NCI-H1048 (cell line): ENCODE measurements around the gene FAM72A.
"Not testable (repeated sequence)": the region's sequence is repeated elsewhere in the genome, so short reads cannot be mapped to it uniquely, and the experiment has no call there.

Source experiments
- DNase-seq: peaks from one replicate; lab custom pipeline; 2025; lab: John Stamatoyannopoulos, UW

FAM72A gene

GRCh38 chr1:206215600-206216392, 13.2 kb upstream of the FAM72A start:
- DNase-seq = not testable (repeated sequence)

DNA sequence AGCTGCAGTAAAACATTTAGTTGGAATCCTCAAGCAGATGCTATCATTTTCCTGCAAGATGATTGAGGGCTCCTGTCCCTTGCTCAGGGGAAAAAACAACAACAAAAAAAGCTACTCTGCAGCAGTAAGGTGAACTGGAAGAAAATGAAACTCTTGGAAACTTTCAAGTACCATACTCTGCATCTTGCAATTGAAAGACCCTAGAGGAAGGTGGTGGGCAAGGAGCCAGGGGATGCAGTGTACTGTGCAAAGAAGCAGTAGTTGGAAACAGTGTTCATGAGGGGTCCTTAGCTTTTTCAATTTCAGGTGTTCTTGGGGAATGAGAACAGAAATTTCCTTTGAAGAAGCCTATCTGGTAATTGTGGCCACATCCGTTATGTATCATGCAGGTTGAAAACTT, 8.2 kb upstream of the FAM72A start:
- DNase-seq = not testable (repeated sequence)

GRCh38 chr1:206205569-206205968, 2.9 kb upstream of the FAM72A start:
- DNase-seq = not testable (repeated sequence)

DNA sequence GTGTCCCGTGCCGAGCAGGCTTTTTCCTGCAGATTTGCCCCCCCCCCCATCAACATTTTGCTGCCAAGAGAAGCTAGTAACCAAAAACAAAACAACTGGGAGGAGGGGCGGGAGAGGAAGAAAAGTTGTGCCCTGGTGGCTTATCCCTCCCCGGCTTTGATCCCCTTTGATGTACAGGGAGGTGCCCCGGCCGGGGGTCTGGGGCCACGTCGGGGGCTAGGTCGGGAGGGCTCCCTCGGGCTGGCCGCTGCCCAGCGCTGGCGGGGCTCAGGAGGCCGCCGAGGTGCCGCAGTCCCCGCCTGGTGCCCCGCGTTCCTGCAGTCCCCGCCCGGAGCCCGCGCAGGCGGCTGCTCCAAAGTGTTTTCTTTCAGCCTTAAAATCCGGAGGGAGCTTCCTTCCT, 2.2 kb upstream of the FAM72A start:
- not testable (repeated sequence) for DNase-seq

DNA sequence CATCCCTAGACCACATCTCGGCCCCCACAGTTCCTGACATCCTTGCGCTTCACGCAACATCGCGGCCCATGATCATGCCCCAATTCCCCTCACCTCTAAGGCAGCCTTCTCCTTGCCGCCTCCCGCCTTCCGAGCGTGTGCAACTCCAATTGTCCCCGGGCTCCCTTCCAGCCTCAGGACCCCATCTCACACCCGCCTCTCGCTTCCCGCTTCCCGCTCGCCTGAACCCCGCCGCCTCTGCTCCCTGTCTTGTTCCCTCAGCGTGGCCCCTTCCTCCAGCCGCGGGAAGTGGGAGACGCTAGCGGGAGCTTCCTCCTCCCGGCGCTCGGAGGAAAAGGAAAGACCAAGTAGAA, 1.5 kb upstream of the FAM72A start:
- not testable (repeated sequence) for DNase-seq

GRCh38 chr1:206203364-206204158, 922 bp upstream of the FAM72A start, which contains the start of gene SRGAP2:
Gene SRGAP2 (plus strand): TSS chr1:206203541. CDS start chr1:206205971, 2,430 bp downstream.
- DNase-seq = not testable (repeated sequence)

GRCh38 chr1:206196748-206197424, 5.8 kb downstream of the FAM72A start:
- not testable (repeated sequence) for DNase-seq

DNA sequence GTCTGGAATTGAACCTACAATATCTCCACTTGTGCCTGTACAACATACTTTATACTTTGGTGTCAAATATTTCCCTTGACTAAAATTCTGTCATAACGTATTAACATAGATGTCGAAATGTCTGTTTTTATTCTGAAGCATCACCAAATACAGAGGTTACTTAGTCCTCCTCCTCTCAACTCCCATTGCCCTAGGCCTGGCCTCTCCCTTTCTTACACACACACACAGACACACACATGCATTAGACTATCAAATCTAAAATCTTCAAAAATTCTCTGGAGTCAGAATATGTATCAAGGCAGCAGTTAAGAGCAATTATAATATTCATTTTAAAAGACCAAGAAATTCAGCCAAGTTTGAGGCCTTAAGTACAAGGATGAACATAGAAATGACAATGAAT, 7.5 kb downstream of the FAM72A start:
- not testable (repeated sequence) for DNase-seq

- DNase-seq = not testable (repeated sequence)
Observed at GRCh38 chr1:206186826-206187225, 15.8 kb downstream of the FAM72A start.

DNA sequence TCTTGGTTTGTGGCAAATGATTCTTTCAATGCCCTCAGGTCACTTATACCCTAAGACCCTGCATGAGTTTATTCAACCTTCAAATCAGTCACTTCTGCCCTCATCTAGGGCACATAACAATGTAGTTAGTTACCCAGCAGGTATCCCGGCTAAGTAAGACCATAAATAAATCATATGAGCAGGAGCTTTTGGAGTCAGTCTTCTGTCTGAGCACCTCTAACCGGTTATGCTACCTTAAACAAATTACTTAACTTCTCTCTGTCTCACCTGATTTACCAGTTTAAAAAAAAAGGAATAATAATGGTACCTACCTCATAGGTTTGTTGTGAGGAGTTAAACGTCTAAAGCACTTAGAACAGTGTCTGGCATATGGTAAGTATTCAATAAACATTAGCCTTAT, 16.9 kb downstream of the FAM72A start:
- DNase-seq = not testable (repeated sequence)

DNA sequence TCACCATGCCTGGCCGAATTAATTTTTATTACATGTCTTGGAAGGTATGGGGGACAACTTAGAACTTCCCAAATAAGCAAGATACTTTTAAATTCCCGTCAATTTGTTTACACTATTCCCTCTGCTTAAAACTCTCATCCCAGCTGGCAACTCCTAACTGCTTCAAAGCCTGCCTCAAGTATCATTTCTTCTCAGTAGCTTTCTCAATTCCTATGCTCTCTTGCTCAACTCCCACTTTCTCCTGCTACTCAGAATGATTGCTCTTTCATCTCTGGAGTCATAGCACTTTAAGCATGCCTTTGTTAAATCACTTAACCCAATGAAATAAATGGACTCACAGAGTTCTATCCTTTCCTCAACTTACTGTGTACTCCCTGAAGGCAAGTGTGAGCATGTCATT, 18.9 kb downstream of the FAM72A start:
- not testable (repeated sequence) for DNase-seq

DNA sequence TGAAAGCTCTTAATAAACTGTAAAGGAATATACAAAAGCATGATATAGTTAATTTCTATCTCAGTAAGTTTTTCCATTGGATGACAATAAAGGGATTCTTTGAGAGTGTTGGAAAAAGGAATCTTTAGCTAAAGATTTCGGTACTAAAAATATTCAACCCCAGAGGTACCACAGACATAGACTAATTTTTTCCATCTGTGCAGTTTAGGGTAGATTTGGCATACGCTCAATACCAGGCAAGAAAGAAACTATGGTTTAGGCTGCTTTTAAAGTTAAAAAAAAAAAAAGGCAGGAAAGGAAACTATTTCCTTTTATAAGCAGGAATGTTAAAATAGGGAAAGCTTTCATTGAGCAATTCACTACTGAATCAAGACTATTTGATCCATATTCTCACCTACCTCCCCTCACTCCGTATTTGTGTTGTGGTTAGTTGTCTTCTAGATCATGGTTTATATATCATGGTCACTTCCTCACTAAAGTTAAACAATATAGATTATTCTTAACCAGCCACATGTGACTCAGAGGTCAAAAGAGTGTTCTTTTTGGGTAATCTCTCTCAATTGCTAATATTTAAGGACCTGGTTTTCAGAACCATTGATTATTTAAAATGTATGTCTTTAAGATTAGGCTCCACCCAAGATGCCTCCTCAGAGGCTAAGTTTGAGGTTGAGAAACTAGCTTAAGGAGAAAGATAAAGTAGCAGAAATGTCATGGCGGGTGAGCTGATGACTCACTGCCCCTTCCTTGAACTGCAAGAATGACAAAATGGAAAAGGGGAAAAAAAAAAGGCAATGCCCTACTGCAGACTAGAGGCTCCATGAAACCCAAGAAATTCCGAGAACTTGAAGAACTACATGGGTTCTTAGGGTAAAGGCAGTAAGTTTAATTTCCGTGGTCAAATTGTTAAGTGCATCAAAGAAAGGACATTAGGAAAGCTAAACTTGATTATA, 20.0 kb downstream of the FAM72A start:
- not testable (repeated sequence) for DNase-seq

DNA sequence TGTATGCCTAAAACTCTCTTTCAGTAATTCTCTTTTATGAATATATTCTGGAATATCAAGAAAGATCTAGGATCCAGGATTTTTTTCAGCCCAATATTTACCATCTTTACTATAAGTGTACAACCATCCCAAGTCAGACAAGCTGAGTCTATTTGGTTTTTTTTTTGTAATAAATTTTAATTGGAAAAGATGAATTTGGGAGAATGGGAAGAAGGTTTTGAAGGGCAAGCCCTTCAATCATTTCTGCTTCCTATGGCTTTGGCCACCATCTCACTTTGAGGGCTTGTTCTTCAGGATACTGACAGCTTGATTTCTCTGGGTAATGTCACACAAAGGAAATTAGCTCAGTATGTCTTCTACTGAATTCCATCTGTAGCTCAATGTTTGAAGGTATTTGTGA, 23.0 kb downstream of the FAM72A start:
- not testable (repeated sequence) for DNase-seq

GRCh38 chr1:206178061-206178989, 24.3 kb downstream of the FAM72A start:
- not testable (repeated sequence) for DNase-seq

DNA sequence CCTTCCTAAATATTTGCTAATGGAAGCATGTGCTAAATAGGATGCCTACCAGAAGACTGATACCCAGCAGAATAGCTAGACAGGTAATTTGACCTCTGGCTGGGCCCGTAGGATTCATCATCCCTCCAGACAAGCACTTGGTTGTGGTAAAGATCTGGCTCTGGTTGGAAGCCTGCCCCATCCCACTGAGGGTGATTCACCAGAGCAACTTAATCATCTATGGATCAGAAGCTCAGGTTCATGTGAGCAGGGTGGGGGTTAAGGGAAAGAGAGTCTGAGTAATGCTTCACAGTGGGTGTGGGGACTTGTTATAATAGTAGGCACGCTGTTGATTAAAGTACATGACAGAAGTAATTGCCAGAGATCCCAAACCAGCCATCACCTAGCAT, 26.5 kb downstream of the FAM72A start:
- DNase-seq = not testable (repeated sequence)

- not testable (repeated sequence) for DNase-seq
Observed at GRCh38 chr1:206175459-206176113, 27.1 kb downstream of the FAM72A start.

- not testable (repeated sequence) for DNase-seq
Observed at GRCh38 chr1:206174182-206174868, 28.3 kb downstream of the FAM72A start.

GRCh38 chr1:206173110-206173719, 29.4 kb downstream of the FAM72A start:
- not testable (repeated sequence) for DNase-seq
